HepG2 (cell line): ENCODE data around the gene TUBB4B. TPM values are rescaled to one million over a fixed set of nuclear protein-coding genes. Genes with fewer than 3 reads are reported as not detected.

ENCODE experiments used
- ARNTL ChIP-seq: sonication (generic); formaldehyde crosslinking; IDR thresholded peaks from 2 replicates; pipeline ENCODE4 v1.4.0; 2020; ENCODE audit warnings: mild to moderate bottlenecking, missing genetic modification reagents
- ETV6 ChIP-seq: sonication (generic); formaldehyde crosslinking; conservative IDR thresholded peaks from 2 replicates; pipeline ENCODE4 v1.4.0; 2020; ENCODE audit warnings: missing genetic modification reagents
- HMG20B ChIP-seq: conservative IDR thresholded peaks from 2 replicates; pipeline ENCODE4 v1.6.1; 2016; ENCODE audit warnings: missing genetic modification reagents, missing compliant biosample characterization
- HNF4A ChIP-seq: sonication (generic); formaldehyde crosslinking; IDR thresholded peaks from 2 replicates; pipeline ENCODE4 v1.4.0; 2020; ENCODE audit warnings: missing genetic modification reagents
- MAZ ChIP-seq, 2 experiments: sonication (generic) in 1 of 2; formaldehyde crosslinking in 1 of 2; IDR thresholded peaks; 2 replicates each; pipeline versions ENCODE4 v1.5.0 to v1.6.1; 2012 to 2020; ENCODE audit warnings: low read depth in 2 of 2, mild to moderate bottlenecking in 2 of 2, borderline replicate concordance in 1 of 2, improper control_type of control experiment in 1 of 2, low read length in 1 of 2, missing genetic modification reagents in 1 of 2, moderate library complexity in 1 of 2
- RBM22 ChIP-seq: fragments of 200-400 bp; formaldehyde crosslinking; optimal IDR thresholded peaks from 2 replicates; pipeline ENCODE3; 2017; ENCODE audit warnings: mild to moderate bottlenecking, low read length, moderate library complexity
- TCF12 ChIP-seq, 2 experiments: fragments of 450-650 bp in 1 of 2; sonication (generic) in 1 of 2; formaldehyde crosslinking in 1 of 2; IDR thresholded peaks; 2 replicates each; pipeline versions ENCODE4 v1.6.1 to v1.8.0; 2017 to 2022; ENCODE audit warnings: antibody characterized with exemption in 1 of 2, mild to moderate bottlenecking in 1 of 2, missing genetic modification reagents in 1 of 2, moderate library complexity in 1 of 2
- TEAD3 ChIP-seq: optimal IDR thresholded peaks from 2 replicates; pipeline ENCODE3; 2016; ENCODE audit warnings: borderline replicate concordance
- ZC3H4 ChIP-seq: sonication (generic); formaldehyde crosslinking; IDR thresholded peaks from 2 replicates; pipeline ENCODE4 v1.4.0; 2020; ENCODE audit warnings: missing genetic modification reagents, borderline replicate concordance
- ZNF468 ChIP-seq: sonication (generic); formaldehyde crosslinking; IDR thresholded peaks from 2 replicates; pipeline ENCODE4 v1.8.0; 2022; ENCODE audit warnings: mild to moderate bottlenecking, moderate library complexity, missing genetic modification reagents
- ZNF510 ChIP-seq: sonication (generic); formaldehyde crosslinking; IDR thresholded peaks from 2 replicates; pipeline ENCODE4 v1.4.0; 2020; ENCODE audit warnings: low read depth, mild to moderate bottlenecking, missing genetic modification reagents
- ZNF556 ChIP-seq: sonication (generic); formaldehyde crosslinking; IDR thresholded peaks from 2 replicates; pipeline ENCODE4 v1.4.0; 2020; ENCODE audit warnings: mild to moderate bottlenecking, missing genetic modification reagents, borderline replicate concordance
- ZNF615 ChIP-seq: sonication (generic); formaldehyde crosslinking; IDR thresholded peaks from 2 replicates; pipeline ENCODE4 v1.5.0; 2020; ENCODE audit warnings: mild to moderate bottlenecking, missing genetic modification reagents, borderline replicate concordance
- polyA plus RNA-seq, 8 experiments: library from polyadenylated mRNA; depleted of rRNA in 3 of 8; stranded (reverse) in 7 of 8; unstranded in 1 of 8; fragments of >200 nt; fragmentation: Illumina TruSeq in 4 of 8; extraction: Trizol in 4 of 8; gene quantifications; 2 replicates each; pipeline versions ENCODE4 v1.2.1 to v1.2.3, GENCODE V29; 2011 to 2016; ENCODE audit warnings: low read depth in 4 of 8, missing spikeins in 1 of 8, mixed read lengths in 1 of 8; ENCODE audit not compliant: insufficient read depth in 1 of 8
- total RNA-seq, 5 experiments: library from RNA; depleted of rRNA; stranded (reverse); fragments of >200 nt; fragmentation: Illumina TruSeq; extraction: Trizol; gene quantifications; 2 replicates each; pipeline ENCODE4 v1.2.3, GENCODE V29; 2016; ENCODE audit warnings: low read depth in 1 of 5
- TF ChIP-seq, protein P1 (sequence below): sonication (generic); formaldehyde crosslinking; IDR thresholded peaks from 2 replicates; pipeline ENCODE4 v1.8.1; 2022; ENCODE audit warnings: mild to moderate bottlenecking, missing genetic modification reagents
- TF ChIP-seq, protein P2 (sequence below): IDR thresholded peaks from 2 replicates; pipeline ENCODE4 v1.6.1; 2016; ENCODE audit warnings: mild to moderate bottlenecking, missing biosample characterization, missing genetic modification reagents
- TF ChIP-seq, protein P3 (sequence below): sonication (generic); formaldehyde crosslinking; IDR thresholded peaks from 2 replicates; pipeline ENCODE4 v1.4.0; 2020; ENCODE audit warnings: missing genetic modification reagents; ENCODE audit errors: not compliant biosample characterization
- TF ChIP-seq, protein P4 (sequence below): sonication (generic); formaldehyde crosslinking; conservative IDR thresholded peaks from 2 replicates; pipeline ENCODE4 v1.8.1; 2023; ENCODE audit warnings: missing genetic modification reagents
- TF ChIP-seq, protein P5 (sequence below): sonication (generic); formaldehyde crosslinking; IDR thresholded peaks from 2 replicates; pipeline ENCODE4 v1.9.0; 2021; ENCODE audit warnings: missing genetic modification reagents, borderline replicate concordance
- TF ChIP-seq, protein P6 (sequence below): sonication (generic); formaldehyde crosslinking; IDR thresholded peaks from 2 replicates; pipeline ENCODE4 v1.8.0; 2022; ENCODE audit warnings: missing genetic modification reagents, mild to moderate bottlenecking, inconsistent platforms, borderline replicate concordance

Gene TUBB4B
- total and polyA plus RNA-seq, 2 of the 13 experiments (the other 11 are each of a cell fraction or from before 2014, with no cell fraction given): 182 to 412 TPM

DNA sequence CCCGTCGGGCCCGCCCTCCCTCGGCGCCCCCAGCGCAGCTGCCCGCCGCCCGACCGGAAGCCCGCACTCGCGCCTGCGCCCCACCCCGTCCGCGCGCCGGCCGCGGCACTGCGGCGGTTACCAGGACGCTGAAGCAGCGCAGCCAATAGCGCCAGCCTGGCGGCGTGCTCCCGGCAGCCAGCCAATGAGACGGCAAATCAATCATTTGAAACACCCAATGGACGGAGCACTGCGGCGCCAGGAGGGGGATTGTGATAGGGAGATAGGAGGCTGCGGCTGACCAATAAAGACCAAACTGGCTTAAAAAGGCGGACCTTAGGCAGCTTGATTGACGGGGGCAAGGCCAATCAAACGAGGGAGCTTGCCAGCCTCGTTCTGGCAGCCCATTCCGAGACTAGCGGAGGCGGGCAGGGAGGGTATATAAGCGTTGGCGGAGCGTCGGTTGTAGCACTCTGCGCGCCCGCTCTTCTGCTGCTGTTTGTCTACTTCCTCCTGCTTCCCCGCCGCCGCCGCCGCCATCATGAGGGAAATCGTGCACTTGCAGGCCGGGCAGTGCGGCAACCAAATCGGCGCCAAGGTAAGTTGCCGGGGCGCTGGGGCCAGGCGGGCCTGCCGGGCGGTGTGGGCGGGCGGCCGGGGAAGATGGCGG is at the start of gene TUBB4B (continued):
- peak; percentile 41; the same call in 1 of the 2 replicates for TF ChIP-seq MAZ (IDR thresholded peaks at IDR 0.05; ENCODE audit: borderline replicate concordance, low read depth, low read length)
- peak; percentile 52; the same call in 1 of the 2 replicates for TF ChIP-seq MAZ (CRISPR knock-in tag; IDR thresholded peaks at IDR 0.05; ENCODE audit: low read depth)
- TF ChIP-seq ZC3H4 (CRISPR knock-in tag): peak; percentile 65; the same call in 1 of the 2 replicates
- TF ChIP-seq, protein P1, sequence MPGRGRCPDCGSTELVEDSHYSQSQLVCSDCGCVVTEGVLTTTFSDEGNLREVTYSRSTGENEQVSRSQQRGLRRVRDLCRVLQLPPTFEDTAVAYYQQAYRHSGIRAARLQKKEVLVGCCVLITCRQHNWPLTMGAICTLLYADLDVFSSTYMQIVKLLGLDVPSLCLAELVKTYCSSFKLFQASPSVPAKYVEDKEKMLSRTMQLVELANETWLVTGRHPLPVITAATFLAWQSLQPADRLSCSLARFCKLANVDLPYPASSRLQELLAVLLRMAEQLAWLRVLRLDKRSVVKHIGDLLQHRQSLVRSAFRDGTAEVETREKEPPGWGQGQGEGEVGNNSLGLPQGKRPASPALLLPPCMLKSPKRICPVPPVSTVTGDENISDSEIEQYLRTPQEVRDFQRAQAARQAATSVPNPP: no peak
- TF ChIP-seq, protein P2, sequence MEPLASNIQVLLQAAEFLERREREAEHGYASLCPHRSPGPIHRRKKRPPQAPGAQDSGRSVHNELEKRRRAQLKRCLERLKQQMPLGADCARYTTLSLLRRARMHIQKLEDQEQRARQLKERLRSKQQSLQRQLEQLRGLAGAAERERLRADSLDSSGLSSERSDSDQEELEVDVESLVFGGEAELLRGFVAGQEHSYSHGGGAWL (CRISPR knock-in tag): 0 out of 2 replicates have a peak, but pooled peaks have one; percentile 26
- TF ChIP-seq ZNF468 (CRISPR knock-in tag): no peak
- TF ChIP-seq, protein P3, sequence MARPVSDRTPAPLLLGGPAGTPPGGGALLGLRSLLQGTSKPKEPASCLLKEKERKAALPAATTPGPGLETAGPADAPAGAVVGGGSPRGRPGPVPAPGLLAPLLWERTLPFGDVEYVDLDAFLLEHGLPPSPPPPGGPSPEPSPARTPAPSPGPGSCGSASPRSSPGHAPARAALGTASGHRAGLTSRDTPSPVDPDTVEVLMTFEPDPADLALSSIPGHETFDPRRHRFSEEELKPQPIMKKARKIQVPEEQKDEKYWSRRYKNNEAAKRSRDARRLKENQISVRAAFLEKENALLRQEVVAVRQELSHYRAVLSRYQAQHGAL (CRISPR knock-in tag): peak; percentile 53
- no peak for TF ChIP-seq ZNF510 (CRISPR knock-in tag)
- TF ChIP-seq ARNTL (CRISPR knock-in tag): 0 out of 2 replicates have a peak, but pooled peaks have one; percentile 1
- TF ChIP-seq TEAD3 (CRISPR knock-in tag): peak; percentile 71
- no peak for TF ChIP-seq ZNF615 (CRISPR knock-in tag)
- TF ChIP-seq, protein P4, sequence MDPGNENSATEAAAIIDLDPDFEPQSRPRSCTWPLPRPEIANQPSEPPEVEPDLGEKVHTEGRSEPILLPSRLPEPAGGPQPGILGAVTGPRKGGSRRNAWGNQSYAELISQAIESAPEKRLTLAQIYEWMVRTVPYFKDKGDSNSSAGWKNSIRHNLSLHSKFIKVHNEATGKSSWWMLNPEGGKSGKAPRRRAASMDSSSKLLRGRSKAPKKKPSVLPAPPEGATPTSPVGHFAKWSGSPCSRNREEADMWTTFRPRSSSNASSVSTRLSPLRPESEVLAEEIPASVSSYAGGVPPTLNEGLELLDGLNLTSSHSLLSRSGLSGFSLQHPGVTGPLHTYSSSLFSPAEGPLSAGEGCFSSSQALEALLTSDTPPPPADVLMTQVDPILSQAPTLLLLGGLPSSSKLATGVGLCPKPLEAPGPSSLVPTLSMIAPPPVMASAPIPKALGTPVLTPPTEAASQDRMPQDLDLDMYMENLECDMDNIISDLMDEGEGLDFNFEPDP (CRISPR knock-in tag): no peak
- peak; percentile 81 for TF ChIP-seq RBM22
- peak; percentile 63; the same call in 1 of the 2 replicates for TF ChIP-seq HMG20B (CRISPR knock-in tag)
- TF ChIP-seq HNF4A (CRISPR knock-in tag): 0 out of 2 replicates have a peak, but pooled peaks have one; percentile 5
- no peak for TF ChIP-seq TCF12 (IDR thresholded peaks at IDR 0.05)
- no peak for TF ChIP-seq TCF12 (CRISPR knock-in tag; IDR thresholded peaks at IDR 0.05)
- TF ChIP-seq ETV6: peak; percentile 47; the same call in 1 of the 2 replicates
- no peak for TF ChIP-seq ZNF556 (CRISPR knock-in tag)
- TF ChIP-seq, protein P5, sequence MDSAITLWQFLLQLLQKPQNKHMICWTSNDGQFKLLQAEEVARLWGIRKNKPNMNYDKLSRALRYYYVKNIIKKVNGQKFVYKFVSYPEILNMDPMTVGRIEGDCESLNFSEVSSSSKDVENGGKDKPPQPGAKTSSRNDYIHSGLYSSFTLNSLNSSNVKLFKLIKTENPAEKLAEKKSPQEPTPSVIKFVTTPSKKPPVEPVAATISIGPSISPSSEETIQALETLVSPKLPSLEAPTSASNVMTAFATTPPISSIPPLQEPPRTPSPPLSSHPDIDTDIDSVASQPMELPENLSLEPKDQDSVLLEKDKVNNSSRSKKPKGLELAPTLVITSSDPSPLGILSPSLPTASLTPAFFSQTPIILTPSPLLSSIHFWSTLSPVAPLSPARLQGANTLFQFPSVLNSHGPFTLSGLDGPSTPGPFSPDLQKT (CRISPR knock-in tag): no peak
- TF ChIP-seq, protein P6, sequence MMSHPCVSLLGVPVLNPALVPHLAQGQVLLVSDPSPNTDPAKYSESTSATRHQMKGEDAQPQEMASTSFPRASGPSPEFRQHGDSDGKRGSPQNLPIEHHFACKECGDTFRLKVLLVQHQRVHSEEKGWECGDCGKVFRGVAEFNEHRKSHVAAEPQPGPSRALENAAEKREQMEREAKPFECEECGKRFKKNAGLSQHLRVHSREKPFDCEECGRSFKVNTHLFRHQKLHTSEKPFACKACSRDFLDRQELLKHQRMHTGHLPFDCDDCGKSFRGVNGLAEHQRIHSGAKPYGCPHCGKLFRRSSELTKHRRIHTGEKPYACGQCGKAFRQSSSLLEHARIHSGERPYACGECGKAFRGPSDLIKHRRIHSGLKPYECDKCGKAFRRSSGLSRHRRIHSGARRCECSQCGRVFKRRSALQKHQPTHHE (CRISPR knock-in tag): 0 out of 2 replicates have a peak, but pooled peaks have one; percentile 17
